ENCODE results near the gene SEZ6L2. TPM values are rescaled to one million over a fixed set of nuclear protein-coding genes. Genes with fewer than 3 reads are reported as not detected.

SEZ6L2 gene
- total RNA-seq, 1 experiment from 2014 or later = 46.5 TPM

GRCh38 chr16:29922986-29923501 lies 23.7 kb upstream of the SEZ6L2 start:
- no peak for DNase-seq
- Histone ChIP-seq H3K27ac (no peak overlapping the region), H3K4me3 (no peak overlapping the region), H3K4me1 (replicated peaks; ENCODE audit: insufficient read depth) (peaks cover 23% of the 10 kb centered on the region), H3F3A (ENCODE audit: insufficient read depth, low read depth) (peaks cover 22% of the 10 kb centered on the region; the same call in 1 of the 2 replicates), H2AFZ (no peak overlapping the region), H3K79me2 (ENCODE audit: low read depth) (peaks cover 41% of the 10 kb centered on the region), H4K20me1 (ENCODE audit: insufficient read depth) (peaks cover 5% of the 10 kb centered on the region; the same call in 1 of the 2 replicates), H3K9me2 (ENCODE audit: insufficient read depth) (no peaks in the 10 kb centered on the region), H3K9me3 (ENCODE audit: insufficient read depth, low read depth) (no peaks in the 10 kb centered on the region), H3K27me3 (ENCODE audit: insufficient read depth, low read depth) (no peaks in the 10 kb centered on the region), H3K36me3 (ENCODE audit: low read depth) (peaks cover 22% of the 10 kb centered on the region; the same call in 1 of the 2 replicates), H3K4me2 (no peak overlapping the region)
- intact Hi-C loops (cut with micrococcal nuclease; ENCODE audit: unreplicated experiment) = no loop called here
- BruUV-seq (replicated peaks) = no TSS peak
- ChIA-PET CTCF (interaction anchor here (0.6 kb wide), 1 partner anchor 164 kb away, joined by 4 read pairs; no protein-coding TSS in a partner anchor), POLR2A (ENCODE audit: unreplicated experiment) (no interaction called here)
- TF ChIP-seq CTCF (conservative IDR thresholded peaks at IDR 0.05) (no peak), EZH2 (IDR thresholded peaks at IDR 0.05; ENCODE audit: low read depth) (no peak)

DNA sequence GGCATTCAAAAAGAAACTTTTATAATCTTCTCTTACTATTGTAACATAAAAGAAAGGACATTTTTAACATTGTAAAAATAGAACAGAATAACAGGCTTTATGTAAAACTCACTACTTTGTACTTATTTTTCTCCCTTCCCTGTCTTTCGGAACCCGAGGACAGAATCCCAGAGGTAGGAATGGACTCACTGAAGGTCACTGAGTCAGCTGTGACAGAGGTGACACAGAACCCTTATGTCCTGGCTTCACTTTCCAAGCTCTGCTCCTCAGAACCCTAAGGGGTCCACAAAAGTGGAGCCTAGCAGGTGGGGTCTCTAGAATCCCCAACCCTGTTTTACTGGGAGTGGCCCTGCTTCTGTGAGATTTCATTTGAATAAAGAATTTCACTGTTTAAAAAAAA lies 23.0 kb upstream of the SEZ6L2 start:
- H3K27me3 ChIP-seq (ENCODE audit: insufficient read depth, low read depth) = no peaks in the 10 kb centered on the region
- H3K9me3 ChIP-seq (ENCODE audit: insufficient read depth, low read depth) = no peaks in the 10 kb centered on the region
- H3K4me1 ChIP-seq (replicated peaks; ENCODE audit: insufficient read depth) = peaks cover 20% of the 10 kb centered on the region
- H3F3A ChIP-seq (ENCODE audit: insufficient read depth, low read depth) = peaks cover 17% of the 10 kb centered on the region; the same call in 1 of the 2 replicates
- H2AFZ ChIP-seq = no peak overlapping the region
- H3K36me3 ChIP-seq (ENCODE audit: low read depth) = peaks cover 29% of the 10 kb centered on the region
- H3K4me3 ChIP-seq = no peak overlapping the region
- BruUV-seq (replicated peaks) = no TSS peak
- H3K79me2 ChIP-seq (ENCODE audit: low read depth) = peaks cover 37% of the 10 kb centered on the region
- H4K20me1 ChIP-seq (ENCODE audit: insufficient read depth) = peaks cover 5% of the 10 kb centered on the region; the same call in 1 of the 2 replicates
- no peak for TF ChIP-seq EZH2 (IDR thresholded peaks at IDR 0.05; ENCODE audit: low read depth)
- no peak for TF ChIP-seq CTCF (conservative IDR thresholded peaks at IDR 0.05)
- H3K4me2 ChIP-seq = no peak overlapping the region
- ChIA-PET CTCF (interaction anchor here (0.5 kb wide), 1 partner anchor 39 kb away, joined by 5 read pairs; the partner anchor contains the start of gene TMEM219), POLR2A (ENCODE audit: unreplicated experiment) (interaction anchor here (0.6 kb wide), 1 partner anchor 22 kb away, joined by 3 read pairs; no protein-coding TSS in a partner anchor)
- intact Hi-C loops (cut with micrococcal nuclease; ENCODE audit: unreplicated experiment) = no loop called here
- H3K9me2 ChIP-seq (ENCODE audit: insufficient read depth) = no peaks in the 10 kb centered on the region
- no peak for DNase-seq
- no peak overlapping the region for H3K27ac ChIP-seq

DNA sequence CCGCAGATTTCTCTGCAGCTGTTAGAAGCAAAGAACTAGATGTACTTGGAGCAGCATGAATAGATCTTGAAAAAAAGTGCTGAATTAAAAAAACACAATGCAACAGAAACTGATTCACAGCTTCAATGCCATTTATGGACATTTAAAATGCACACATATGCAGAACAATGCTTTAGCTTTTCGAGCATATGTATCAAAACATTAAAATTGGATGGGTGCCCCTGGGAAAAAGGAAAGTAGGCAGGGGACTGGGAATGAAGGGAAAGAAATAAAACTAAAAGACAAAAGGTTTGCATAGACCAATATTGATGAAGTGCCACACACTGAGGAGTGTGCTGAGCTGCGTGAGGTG lies 21.7 kb upstream of the SEZ6L2 start:
- intact Hi-C loops (cut with micrococcal nuclease; ENCODE audit: unreplicated experiment) = no loop called here
- peaks cover 32% of the 10 kb centered on the region for H3K79me2 ChIP-seq (ENCODE audit: low read depth)

More for the DNA sequence above, 21.7 kb upstream of the SEZ6L2 start:
- no peak overlapping the region for H3K4me2 ChIP-seq
- peaks cover 18% of the 10 kb centered on the region for H3K4me1 ChIP-seq (replicated peaks; ENCODE audit: insufficient read depth)
- BruUV-seq (replicated peaks) = no TSS peak
- H3K9me2 ChIP-seq (ENCODE audit: insufficient read depth) = no peaks in the 10 kb centered on the region
- no peak overlapping the region for H3K4me3 ChIP-seq
- H3F3A ChIP-seq (ENCODE audit: insufficient read depth, low read depth) = peaks cover 22% of the 10 kb centered on the region
- DNase-seq = no peak
- peaks cover 36% of the 10 kb centered on the region for H3K36me3 ChIP-seq (ENCODE audit: low read depth)
- no peak overlapping the region for H2AFZ ChIP-seq
- ChIA-PET POLR2A (ENCODE audit: unreplicated experiment) (no interaction called here), CTCF (interaction anchor here (1.0 to 1.1 kb wide), 2 partner anchors 52 to 61 kb away, joined by 3 to 4 read pairs; no protein-coding TSS in a partner anchor)
- TF ChIP-seq CTCF (conservative IDR thresholded peaks at IDR 0.05) (no peak), EZH2 (IDR thresholded peaks at IDR 0.05; ENCODE audit: low read depth) (no peak)
- no peaks in the 10 kb centered on the region for H3K27me3 ChIP-seq (ENCODE audit: insufficient read depth, low read depth)
- no peak overlapping the region for H3K27ac ChIP-seq
- H3K9me3 ChIP-seq (ENCODE audit: insufficient read depth, low read depth) = no peaks in the 10 kb centered on the region
- peaks cover 5% of the 10 kb centered on the region; the same call in 1 of the 2 replicates for H4K20me1 ChIP-seq (ENCODE audit: insufficient read depth)

All from PC-9 (cell line).